Measurements from ENCODE around the gene ANGPT4. TPM values are rescaled to one million over a fixed set of nuclear protein-coding genes. Genes with fewer than 3 reads are reported as not detected.

Gene ANGPT4
- total RNA-seq, 8 experiments from 2014 or later = 0.05 to 0.28 (median 0.08) TPM; not detected in 3

DNA sequence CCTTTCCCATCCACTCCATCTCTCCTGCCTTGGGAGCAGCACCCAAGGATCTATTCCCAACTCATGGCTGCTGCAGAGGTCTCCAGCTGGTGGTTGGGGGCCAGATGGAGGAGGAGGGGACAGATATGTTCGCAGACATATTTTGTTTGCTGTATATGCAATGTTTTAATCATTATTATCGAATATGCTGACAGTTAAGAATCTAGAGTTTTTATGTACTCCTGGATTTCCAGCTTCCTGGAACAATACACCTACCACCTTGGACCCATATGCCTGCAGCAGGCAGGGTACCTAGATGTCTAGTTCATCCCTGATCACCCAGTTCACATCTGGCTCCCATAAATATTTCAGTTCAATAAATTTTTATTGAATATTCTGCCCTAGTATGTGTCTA lies 73.6 kb downstream of the ANGPT4 start:
- in situ Hi-C loops (cut with MboI; ENCODE audit: low pct_unique_long_range_greater_than_20kb in 2 of 9, low sequenced_read_pairs in 9 of 9, unreplicated experiment in 9 of 9) = no loop called here
- no peak overlapping the region for H3K4me3 ChIP-seq
- 58 to 83% (median 79%) methylated on average over 1 to 2 of the region's 2 CpGs; no CpG with 5 or more reads in 6 of the 10 experiments for WGBS, 10 experiments
- no peak overlapping the region for H3K27ac ChIP-seq
- no peak for ATAC-seq (replicated peaks in 6 of 8)
- H3K4me1 ChIP-seq (replicated peaks in 1 of 2) = peaks cover 21 to 25% of the 10 kb centered on the region in 2 donors

- WGBS, 10 experiments = 0 to 80% (median 15%) methylated on average over 1 to 15 of the region's 62 CpGs; no CpG with 5 or more reads in 4 of the 10 experiments
- ATAC-seq (replicated peaks in 6 of 8) = no peak
- H3K27ac ChIP-seq = no peak overlapping the region
- in situ Hi-C loops (cut with MboI; ENCODE audit: low pct_unique_long_range_greater_than_20kb in 2 of 9, low sequenced_read_pairs in 9 of 9, unreplicated experiment in 9 of 9) = no loop called here
- peaks cover 14 to 18% of the 10 kb centered on the region in 2 donors for H3K4me1 ChIP-seq (replicated peaks in 1 of 2)
- H3K4me3 ChIP-seq = peak overlapping the region in 2 of 5 donors; percentile 12 to 26
These were observed 74.3 kb downstream of the ANGPT4 start for GRCh38 chr20:841568-842546.

- H3K4me3 ChIP-seq = peak overlapping the region in 3 of 5 donors; percentile 12 to 26 (median 23)
- H3K27ac ChIP-seq = no peak overlapping the region
- 36 to 100% (median 65%) methylated on average over 1 to 13 of the region's 59 CpGs; no CpG with 5 or more reads in 6 of the 10 experiments for WGBS, 10 experiments
- peaks cover 5 to 15% of the 10 kb centered on the region in 2 donors for H3K4me1 ChIP-seq (replicated peaks in 1 of 2)
- in situ Hi-C loops (cut with MboI; ENCODE audit: low pct_unique_long_range_greater_than_20kb in 2 of 9, low sequenced_read_pairs in 9 of 9, unreplicated experiment in 9 of 9) = no loop called here
- ATAC-seq (replicated peaks in 6 of 8) = no peak
These were observed 75.1 kb downstream of the ANGPT4 start for GRCh38 chr20:840858-841567.

DNA sequence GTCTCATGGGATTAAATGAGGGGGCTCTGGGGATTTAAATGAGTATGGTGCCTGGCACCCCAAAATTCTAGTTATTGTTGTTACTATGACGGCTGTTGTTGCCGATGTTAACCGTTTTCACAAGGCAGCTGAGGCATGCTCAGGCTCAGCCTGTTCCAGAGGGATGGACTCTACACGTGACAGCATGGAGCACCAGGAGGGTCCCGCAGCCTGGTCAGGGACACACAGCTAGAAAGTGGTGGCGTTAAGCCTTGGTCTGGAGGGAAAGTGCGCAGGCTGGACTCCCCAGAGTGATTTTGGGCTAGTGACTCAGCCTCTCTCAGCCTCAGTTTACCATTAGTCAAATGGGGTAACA lies 75.7 kb downstream of the ANGPT4 start:
- H3K4me3 ChIP-seq = no peak overlapping the region
- H3K27ac ChIP-seq = no peak overlapping the region
- 65 to 100% (median 86%) methylated on average over 1 to 6 of the region's 7 CpGs; no CpG with 5 or more reads in 2 of the 10 experiments for WGBS, 10 experiments
- in situ Hi-C loops (cut with MboI; ENCODE audit: low pct_unique_long_range_greater_than_20kb in 2 of 9, low sequenced_read_pairs in 9 of 9, unreplicated experiment in 9 of 9) = no loop called here
- ATAC-seq (replicated peaks in 6 of 8) = no peak
- H3K4me1 ChIP-seq (replicated peaks in 1 of 2) = peaks cover 3 to 15% of the 10 kb centered on the region in 2 donors

- Histone ChIP-seq H3K27ac (no peak overlapping the region), H3K4me3 (no peak overlapping the region), H3K4me1 (replicated peaks in 1 of 2) (peaks cover 0 to 17% of the 10 kb centered on the region in 2 donors)
- WGBS, 10 experiments = 68 to 100% (median 96%) methylated on average over 1 to 6 of the region's 11 CpGs; no CpG with 5 or more reads in 6 of the 10 experiments
- ATAC-seq (replicated peaks in 6 of 8) = no peak
- in situ Hi-C loops (cut with MboI; ENCODE audit: low pct_unique_long_range_greater_than_20kb in 2 of 9, low sequenced_read_pairs in 9 of 9, unreplicated experiment in 9 of 9) = no loop called here
These were observed 76.5 kb downstream of the ANGPT4 start for GRCh38 chr20:839626-840025.

DNA sequence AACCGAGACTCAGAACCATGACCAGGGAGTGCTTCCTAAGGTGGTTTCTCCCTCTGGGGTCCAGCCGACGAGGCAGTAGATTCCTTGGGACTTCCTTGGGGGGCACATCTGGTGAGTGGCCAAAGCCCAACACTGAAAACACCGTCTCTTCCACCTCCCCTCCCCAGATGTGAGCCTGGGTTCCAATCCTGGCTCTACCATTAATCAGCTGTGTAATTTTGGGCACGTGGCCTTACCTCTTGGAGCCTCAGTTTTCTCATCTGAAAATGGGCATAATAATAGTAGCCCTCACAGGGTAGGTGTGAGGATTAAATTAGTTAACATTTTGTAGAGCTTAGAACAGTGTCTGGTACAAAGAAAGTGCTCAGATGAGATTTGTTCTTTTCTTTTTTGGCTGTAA lies 77.1 kb downstream of the ANGPT4 start:
- no peak overlapping the region for H3K27ac ChIP-seq
- H3K4me1 ChIP-seq (replicated peaks in 1 of 2) = peaks cover 0 to 18% of the 10 kb centered on the region in 2 donors
- no peak for ATAC-seq (replicated peaks in 6 of 8)
- in situ Hi-C loops (cut with MboI; ENCODE audit: low pct_unique_long_range_greater_than_20kb in 2 of 9, low sequenced_read_pairs in 9 of 9, unreplicated experiment in 9 of 9) = no loop called here
- WGBS, 10 experiments = 61 to 100% (median 88%) methylated on average over 1 to 5 of the region's 5 CpGs; no CpG with 5 or more reads in 4 of the 10 experiments
- no peak overlapping the region for H3K4me3 ChIP-seq

DNA sequence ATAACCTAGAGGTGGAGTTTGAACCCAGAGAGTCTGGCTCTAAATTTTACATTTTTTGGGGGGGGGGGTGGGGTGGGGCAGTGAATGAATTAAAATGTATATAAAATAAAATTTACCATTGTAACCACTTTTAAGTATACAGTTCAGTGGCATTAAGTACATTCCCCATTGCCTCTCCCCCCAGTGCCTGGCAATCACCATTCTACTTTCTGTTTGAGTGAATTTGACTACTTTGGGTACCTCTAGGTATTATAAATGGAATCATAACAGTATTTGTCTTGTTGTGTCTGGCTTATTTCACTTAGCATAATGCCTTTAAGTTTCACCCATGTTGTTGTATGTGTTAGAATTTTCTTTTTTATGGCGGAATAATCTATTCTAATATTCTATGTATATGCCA lies 79.9 kb downstream of the ANGPT4 start:
- no peak overlapping the region for H3K27ac ChIP-seq
- in situ Hi-C loops (cut with MboI; ENCODE audit: low pct_unique_long_range_greater_than_20kb in 2 of 9, low sequenced_read_pairs in 9 of 9, unreplicated experiment in 9 of 9) = no loop called here
- no peak for ATAC-seq (replicated peaks in 6 of 8)
- H3K4me1 ChIP-seq (replicated peaks in 1 of 2) = peaks cover 3 to 11% of the 10 kb centered on the region in 2 donors
- no peak overlapping the region for H3K4me3 ChIP-seq
- WGBS, 10 experiments = 0 to 100% (median 52%) methylated on average over 1 of the region's 1 CpG; no CpG with 5 or more reads in 4 of the 10 experiments

DNA sequence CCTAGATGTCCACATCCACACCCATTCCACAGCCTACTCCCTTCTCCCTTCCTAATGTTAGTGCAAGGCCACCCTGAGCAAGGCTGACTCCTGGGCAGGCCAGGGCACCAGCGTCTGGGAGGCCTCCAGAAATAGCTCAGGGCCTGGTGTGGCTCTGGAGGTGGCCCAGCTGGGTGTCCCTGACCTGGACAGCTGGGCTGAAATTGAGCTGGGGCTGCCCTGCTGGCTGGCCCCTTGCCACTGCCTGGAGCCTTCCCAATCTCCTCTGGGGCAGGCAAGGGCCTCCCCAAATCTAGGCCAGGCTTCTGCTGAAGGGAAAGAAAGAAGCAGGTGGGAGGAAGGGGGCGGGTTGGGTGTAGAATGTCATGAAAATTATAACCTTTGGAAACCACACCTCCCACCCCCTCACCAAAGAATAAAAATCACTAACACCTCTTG lies 80.5 kb downstream of the ANGPT4 start:
- in situ Hi-C loops (cut with MboI; ENCODE audit: low pct_unique_long_range_greater_than_20kb in 2 of 9, low sequenced_read_pairs in 9 of 9, unreplicated experiment in 9 of 9) = no loop called here
- no peak for ATAC-seq (replicated peaks in 6 of 8)
- Histone ChIP-seq H3K4me1 (replicated peaks in 1 of 2) (peaks cover 3 to 7% of the 10 kb centered on the region in 2 donors), H3K4me3 (no peak overlapping the region), H3K27ac (no peak overlapping the region)
- WGBS, 10 experiments = 0 to 83% (median 20%) methylated on average over 1 of the region's 2 CpGs; no CpG with 5 or more reads in 7 of the 10 experiments

DNA sequence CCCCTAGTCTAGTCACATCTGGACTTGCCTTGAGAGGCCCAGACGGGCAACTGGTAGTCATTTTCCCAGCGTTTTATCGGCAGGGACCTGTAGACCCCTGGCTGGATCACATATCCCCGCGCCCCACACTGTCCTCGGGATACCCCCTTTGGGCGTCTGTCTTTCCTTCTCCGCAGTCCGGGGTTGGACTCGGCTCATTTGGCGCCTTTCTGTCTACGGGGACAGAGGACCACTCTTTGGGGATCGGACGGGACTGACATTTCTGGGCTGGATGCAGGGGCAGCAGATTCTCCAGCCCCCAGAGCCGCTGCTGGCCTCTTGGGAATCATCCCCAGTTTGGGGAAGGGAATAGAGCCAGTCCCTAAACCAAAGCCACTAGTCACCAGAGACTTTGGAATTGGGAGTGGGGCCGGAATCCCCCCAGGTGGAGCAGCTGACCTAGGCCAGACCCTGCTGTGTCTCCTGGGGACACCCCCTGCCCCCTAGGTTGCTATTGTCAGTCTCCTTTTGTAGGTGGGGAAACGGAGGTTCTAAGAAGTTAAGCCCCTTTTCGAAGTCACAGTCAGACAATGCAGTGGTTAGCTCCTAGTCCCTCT lies 81.9 kb downstream of the ANGPT4 start:
- in situ Hi-C loops (cut with MboI; ENCODE audit: low pct_unique_long_range_greater_than_20kb in 2 of 9, low sequenced_read_pairs in 9 of 9, unreplicated experiment in 9 of 9) = no loop called here
- 0 to 40% (median 14%) methylated on average over 1 to 7 of the region's 18 CpGs; no CpG with 5 or more reads in 3 of the 10 experiments for WGBS, 10 experiments
- H3K27ac ChIP-seq = no peak overlapping the region

DNA sequence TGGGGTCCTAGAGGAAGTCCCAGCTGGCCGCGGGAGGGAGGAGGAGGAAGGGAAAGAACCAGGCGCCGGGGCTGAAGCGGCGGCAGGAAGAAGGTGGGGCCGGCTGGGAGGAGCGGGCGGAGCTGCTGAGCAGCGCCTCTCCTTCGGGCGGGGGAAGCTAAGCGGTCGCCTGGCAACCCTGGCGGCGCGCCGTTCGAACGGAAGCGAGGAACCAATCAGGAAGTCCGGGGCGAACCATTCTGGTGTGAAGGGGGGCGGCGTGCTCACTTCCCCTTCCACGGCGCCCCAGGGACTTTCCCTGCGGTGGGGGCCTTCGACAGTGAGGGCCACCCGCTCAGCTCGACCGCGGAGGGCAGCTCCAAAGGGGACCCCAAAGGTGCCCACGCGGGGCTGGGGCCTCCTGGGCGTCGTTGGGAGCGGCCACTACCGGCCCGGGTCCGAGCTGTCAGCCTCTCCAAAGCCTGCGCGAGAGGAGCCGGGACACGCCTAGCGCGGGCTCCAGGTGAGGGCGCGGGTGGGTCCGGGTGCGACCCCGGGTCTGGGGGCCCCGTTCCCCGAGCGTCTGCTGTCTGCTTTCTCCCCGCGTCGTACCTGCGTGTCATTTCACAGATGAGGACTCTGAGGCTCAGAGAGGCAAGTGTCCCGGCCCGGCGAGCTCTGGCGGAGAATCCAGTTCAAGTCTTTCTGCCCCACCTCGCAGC lies 82.5 kb downstream of the ANGPT4 start, which contains the start of gene FAM110A:
TSS of gene FAM110A (plus strand) at position 266 of the 701 bp plus-strand sequence. CDS start 11,090 bp downstream, outside the sequence.
- peaks cover 11 to 13% of the 10 kb centered on the region in 2 donors for H3K4me1 ChIP-seq (replicated peaks in 1 of 2)
- 0% methylated on average over 3 to 14 of the region's 64 CpGs; no CpG with 5 or more reads in 8 of the 10 experiments for WGBS, 10 experiments
- peak; percentile 88 to 98 (median 96) for ATAC-seq (replicated peaks in 6 of 8)
- H3K27ac ChIP-seq = peak within 1 kb of the TSS; percentile 49 to 91
- H3K4me3 ChIP-seq = peak within 1 kb of the TSS; percentile 52 to 97 (median 82)
- in situ Hi-C loops (cut with MboI; ENCODE audit: low pct_unique_long_range_greater_than_20kb in 2 of 9, low sequenced_read_pairs in 9 of 9, unreplicated experiment in 9 of 9) = no loop called here

More for the DNA sequence above, 81.9 kb downstream of the ANGPT4 start:
- H3K4me1 ChIP-seq (replicated peaks in 1 of 2) = peaks cover 7% of the 10 kb centered on the region in 2 donors
- peak overlapping the region; percentile 52 to 97 (median 82) for H3K4me3 ChIP-seq
- ATAC-seq (replicated peaks in 6 of 8) = peak in 2 of 8 experiments; percentile 1 to 8

- WGBS, 10 experiments = 0 to 100% (median 17%) methylated on average over 1 to 4 of the region's 4 CpGs
- H3K4me3 ChIP-seq = peak overlapping the region; percentile 52 to 97 (median 82)
- peaks cover 11 to 14% of the 10 kb centered on the region in 2 donors for H3K4me1 ChIP-seq (replicated peaks in 1 of 2)
- in situ Hi-C loops (cut with MboI; ENCODE audit: low pct_unique_long_range_greater_than_20kb in 2 of 9, low sequenced_read_pairs in 9 of 9, unreplicated experiment in 9 of 9) = no loop called here
- H3K27ac ChIP-seq = no peak overlapping the region
- peak in 1 of 8 experiments; percentile 46 for ATAC-seq (replicated peaks in 6 of 8)
These were observed 83.0 kb downstream of the ANGPT4 start for GRCh38 chr20:833121-833449.

DNA sequence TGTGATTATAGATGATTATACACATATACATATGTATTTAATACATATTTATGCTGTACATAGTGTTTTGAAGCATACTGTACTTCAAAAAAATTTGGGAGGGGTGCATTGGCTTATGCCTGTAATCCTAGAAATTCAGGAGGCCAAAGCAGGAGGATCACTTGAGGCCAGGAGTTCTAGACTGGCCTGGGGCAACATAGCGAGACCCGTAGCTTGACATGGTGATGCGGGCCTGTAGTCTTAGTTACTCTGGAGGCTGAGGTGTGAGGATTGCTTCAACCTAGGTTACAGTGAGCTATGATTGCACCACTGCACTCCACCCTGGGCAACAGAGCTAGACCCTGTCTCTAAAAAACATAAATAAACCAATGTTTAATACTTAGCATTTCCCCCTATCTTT lies 84.2 kb downstream of the ANGPT4 start:
- Histone ChIP-seq H3K4me3 (no peak overlapping the region), H3K27ac (no peak overlapping the region), H3K4me1 (replicated peaks in 1 of 2) (peaks cover 11 to 14% of the 10 kb centered on the region in 2 donors)
- in situ Hi-C loops (cut with MboI; ENCODE audit: low pct_unique_long_range_greater_than_20kb in 2 of 9, low sequenced_read_pairs in 9 of 9, unreplicated experiment in 9 of 9) = no loop called here
- ATAC-seq (replicated peaks in 6 of 8) = no peak
- WGBS, 10 experiments = 83 to 100% (median 100%) methylated on average over 1 to 3 of the region's 3 CpGs; no CpG with 5 or more reads in 3 of the 10 experiments
